NCI-H1048 (cell line): ENCODE measurements around the gene RREB1.
A peak's percentile ranks its signal among the peaks of the same experiment; 100 is the strongest.

ENCODE experiments used
- DNase-seq: peaks from one replicate; lab custom pipeline; 2025; lab: John Stamatoyannopoulos, UW

RREB1 gene

GRCh38 chr6:7224731-7225130, 117.0 kb downstream of the RREB1 start:
- no peak for DNase-seq

- DNase-seq, result no peak
Measured at GRCh38 chr6:7228662-7229375, 121.1 kb downstream of the RREB1 start.

DNA sequence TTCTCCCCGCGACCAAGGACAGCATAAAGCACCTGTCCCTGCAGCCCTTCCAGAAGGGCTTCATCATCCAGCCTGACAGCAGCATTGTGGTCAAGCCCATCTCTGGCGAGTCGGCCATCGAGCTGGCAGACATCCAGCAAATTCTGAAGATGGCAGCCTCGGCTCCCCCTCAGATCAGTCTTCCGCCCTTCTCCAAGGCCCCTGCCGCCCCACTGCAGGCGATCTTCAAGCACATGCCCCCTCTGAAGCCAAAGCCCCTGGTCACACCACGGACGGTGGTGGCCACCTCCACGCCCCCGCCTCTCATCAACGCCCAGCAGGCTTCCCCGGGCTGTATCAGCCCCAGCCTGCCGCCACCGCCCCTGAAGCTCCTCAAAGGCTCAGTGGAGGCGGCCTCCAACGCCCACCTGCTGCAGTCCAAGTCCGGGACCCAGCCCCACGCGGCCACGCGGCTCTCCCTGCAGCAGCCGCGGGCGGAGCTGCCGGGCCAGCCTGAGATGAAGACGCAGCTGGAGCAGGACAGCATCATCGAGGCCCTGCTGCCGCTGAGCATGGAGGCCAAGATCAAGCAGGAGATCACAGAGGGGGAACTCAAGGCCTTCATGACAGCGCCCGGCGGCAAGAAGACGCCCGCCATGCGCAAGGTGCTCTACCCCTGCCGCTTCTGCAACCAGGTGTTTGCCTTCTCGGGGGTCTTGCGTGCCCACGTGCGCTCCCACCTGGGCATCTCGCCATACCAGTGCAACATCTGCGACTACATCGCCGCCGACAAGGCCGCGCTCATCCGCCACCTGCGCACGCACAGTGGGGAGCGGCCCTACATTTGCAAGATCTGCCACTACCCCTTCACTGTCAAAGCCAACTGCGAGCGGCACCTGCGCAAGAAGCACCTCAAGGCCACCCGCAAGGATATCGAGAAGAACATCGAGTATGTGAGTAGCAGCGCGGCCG, 121.9 kb downstream of the RREB1 start:
- no peak for DNase-seq

DNA sequence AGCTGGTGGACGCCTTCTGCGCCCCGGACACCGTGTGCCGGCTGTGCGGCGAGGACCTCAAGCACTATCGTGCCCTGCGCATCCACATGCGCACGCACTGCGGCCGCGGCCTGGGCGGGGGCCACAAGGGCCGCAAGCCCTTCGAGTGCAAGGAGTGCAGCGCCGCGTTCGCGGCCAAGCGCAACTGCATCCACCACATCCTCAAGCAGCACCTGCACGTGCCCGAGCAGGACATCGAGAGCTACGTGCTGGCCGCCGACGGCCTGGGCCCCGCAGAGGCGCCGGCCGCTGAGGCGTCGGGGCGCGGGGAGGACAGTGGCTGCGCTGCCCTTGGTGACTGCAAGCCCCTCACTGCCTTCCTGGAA, 122.5 kb downstream of the RREB1 start:
- DNase-seq, result no peak

DNA sequence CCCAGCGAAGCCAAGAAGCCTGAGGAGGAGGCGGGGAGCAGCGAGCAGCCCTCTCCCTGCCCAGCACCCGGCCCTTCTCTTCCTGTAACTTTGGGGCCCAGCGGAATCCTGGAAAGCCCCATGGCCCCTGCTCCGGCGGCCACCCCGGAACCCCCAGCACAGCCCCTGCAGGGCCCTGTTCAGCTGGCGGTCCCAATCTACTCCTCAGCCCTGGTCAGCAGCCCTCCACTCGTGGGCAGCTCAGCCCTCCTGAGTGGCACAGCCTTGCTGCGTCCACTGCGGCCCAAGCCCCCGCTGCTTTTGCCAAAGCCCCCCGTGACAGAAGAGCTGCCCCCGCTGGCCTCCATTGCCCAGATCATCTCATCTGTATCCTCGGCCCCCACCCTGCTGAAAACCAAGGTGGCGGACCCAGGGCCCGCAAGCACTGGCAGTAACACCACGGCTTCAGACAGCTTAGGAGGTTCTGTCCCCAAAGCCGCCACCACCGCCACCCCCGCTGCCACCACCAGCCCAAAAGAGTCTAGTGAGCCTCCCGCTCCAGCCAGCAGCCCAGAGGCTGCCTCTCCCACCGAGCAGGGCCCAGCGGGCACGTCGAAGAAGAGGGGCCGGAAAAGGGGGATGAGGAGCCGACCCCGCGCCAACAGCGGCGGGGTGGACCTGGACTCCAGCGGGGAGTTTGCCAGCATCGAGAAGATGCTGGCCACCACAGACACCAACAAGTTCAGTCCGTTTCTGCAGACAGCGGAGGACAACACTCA, 123.4 kb downstream of the RREB1 start:
- DNase-seq, result no peak

DNA sequence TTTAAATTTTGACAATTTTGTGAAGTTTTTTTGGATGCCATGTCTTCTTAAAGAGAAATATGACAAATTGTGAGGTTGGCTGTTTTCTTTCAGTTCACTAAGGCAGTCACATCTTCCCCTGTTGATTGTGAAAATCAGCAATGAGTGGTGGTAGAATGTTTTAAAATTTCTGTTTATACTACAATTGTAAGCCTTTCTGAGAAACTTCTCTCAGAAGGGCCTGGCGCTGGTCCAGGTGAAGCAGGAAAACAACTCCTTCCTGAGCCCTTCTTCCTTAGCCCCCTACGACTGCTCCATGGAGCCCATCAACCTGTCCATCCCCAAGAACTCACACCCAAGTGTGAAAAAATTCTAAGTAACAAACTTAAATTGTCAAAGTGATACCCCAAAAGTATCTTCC, 124.6 kb downstream of the RREB1 start:
- no peak for DNase-seq

GRCh38 chr6:7234547-7234946, 126.8 kb downstream of the RREB1 start:
- no peak for DNase-seq

- no peak for DNase-seq
Measured at GRCh38 chr6:7235712-7236305, 128.0 kb downstream of the RREB1 start.

GRCh38 chr6:7236306-7237209, 128.8 kb downstream of the RREB1 start:
- DNase-seq, result no peak

GRCh38 chr6:7237653-7238188, 130.0 kb downstream of the RREB1 start:
- DNase-seq, result no peak

GRCh38 chr6:7238526-7238899, 130.8 kb downstream of the RREB1 start:
- no peak for DNase-seq

GRCh38 chr6:7238900-7239589, 131.3 kb downstream of the RREB1 start:
- DNase-seq, result peak; percentile 59

DNA sequence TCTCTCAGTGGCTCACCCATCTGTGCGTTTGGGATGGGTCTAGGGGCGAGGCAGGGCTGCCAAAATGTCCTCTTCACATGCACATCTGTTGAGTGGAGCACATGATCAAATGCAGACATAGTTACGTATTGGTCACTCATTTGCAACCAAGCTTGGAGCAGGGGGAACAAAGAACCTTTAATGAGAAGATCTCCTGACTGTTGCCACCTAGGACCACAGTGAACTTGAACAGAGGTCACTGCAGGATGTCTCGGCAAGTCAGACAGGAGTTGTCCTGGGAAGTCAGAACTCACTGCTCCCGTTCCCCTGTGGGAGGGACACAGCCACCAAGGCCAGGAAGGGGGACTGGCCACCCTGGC, 131.8 kb downstream of the RREB1 start:
- no peak for DNase-seq

DNA sequence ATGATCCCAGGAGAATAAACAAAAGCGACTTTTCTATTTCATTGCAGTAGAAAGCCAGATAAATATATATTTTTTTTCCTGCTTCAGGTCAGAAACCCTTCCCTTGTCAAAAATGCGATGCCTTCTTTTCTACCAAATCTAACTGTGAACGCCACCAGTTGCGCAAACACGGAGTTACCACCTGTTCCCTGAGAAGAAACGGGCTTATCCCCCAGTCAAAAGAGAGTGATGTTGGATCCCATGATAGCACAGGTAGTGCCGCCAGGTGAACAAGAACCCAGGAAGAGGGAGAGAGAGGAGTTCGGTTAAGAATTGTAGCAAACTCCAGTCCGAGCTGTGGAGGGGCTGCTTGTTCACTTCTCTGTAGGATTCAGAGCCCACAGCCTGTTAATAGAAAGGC, 132.6 kb downstream of the RREB1 start:
- no peak for DNase-seq

GRCh38 chr6:7241160-7241559, 133.4 kb downstream of the RREB1 start:
- no peak for DNase-seq

DNA sequence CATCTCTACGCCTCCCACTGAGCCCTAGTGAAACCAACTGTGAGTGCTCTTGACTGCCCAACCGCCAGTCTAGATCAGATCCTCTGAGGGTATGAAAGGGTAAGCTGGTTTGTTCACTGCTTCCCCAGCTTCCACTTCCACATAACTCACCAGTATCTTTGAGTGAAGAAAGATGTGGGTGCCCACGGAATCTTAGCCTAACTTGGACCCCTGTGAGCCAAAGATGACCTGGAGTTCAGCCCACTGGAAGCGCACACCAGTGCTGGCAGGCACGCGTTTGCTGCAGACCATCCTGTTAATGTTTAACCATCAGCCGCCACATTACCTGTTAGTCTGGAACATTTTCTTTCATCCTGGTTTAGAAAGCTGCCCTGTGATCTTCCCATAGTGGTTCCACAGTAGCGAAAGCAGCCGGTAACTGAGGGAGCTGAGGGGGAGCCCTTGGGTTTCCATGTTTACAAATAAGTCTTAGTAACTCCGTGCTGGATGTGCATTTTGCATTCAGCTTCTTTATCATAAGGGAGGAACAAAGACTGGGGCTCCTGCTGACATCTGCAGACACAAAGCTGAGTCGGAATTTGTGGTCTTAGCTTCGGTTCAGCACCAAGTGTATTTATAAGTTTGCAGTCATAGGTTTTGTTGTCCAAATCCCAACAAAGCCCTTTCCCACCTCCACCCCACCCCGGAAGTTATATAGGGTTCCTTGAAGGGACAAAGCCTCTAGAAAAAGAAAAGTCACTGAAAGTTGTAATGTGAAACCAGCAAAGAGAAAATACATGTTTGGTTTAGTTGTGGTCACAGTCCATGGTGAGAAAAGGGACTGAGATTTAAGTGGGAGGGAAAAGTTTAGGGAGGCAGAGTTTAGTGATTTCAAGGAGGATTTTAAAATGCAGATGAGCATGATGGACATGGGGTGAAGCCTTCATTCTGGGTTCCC, 134.2 kb downstream of the RREB1 start:
- no peak for DNase-seq

DNA sequence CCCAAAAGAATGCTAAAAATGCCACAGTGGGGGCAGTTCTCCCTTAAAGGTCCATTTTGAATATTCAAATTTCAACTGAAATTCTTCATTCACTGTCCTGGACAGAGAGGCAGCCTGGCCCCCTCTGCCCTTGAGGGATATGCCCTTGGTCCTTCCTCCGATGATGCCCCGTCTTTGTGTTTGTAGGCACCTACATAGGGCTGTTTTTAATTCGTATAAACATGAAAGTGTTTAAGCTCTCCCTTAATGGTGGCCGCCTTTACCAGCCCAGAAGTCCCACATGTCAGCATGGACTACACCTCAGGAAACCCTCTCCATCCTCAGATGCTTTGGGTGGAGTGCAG, 135.0 kb downstream of the RREB1 start:
- DNase-seq, result no peak

DNA sequence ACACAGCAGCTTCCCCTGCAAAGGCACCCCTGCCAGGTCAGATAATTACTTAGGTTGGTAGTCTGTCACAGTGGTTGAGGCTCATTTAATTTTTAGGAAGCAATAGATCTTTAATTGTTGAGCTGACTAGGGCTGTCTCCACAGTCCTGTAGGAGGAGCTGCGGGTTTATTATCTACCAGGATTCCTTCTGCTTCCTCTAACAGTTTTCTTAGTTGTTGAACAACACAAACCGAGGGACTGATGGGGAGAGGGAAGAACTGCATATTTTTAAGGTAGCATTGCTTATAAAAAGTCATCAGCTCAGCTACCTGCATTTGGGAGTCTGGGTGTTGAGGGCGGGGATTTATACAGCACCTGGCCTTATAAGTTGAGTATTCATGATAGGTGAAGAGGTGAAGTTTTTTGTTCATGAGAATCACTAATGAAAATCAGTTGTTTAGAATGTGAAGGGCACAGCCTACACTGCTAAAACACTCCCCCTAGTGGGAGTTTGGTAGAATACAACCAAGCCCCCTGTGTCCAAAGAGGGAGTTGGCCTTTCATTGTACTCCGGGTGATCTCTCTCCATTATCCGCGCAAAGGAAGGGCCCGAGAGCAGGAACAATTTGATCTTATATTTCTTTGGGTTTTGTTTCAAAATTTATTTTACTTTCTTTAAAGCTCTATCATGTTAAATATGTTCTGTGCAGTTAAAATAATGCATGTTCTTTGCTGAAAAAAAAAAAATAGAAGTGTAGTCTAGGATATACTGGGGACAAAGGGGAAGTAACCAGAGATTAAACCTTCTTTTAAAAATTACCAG, 135.6 kb downstream of the RREB1 start:
- peak; percentile 43 for DNase-seq
